Breast epithelium (tissue), 4 donors: Measurements from ENCODE around the gene OTX1. TPM values are rescaled to one million over a fixed set of nuclear protein-coding genes. Genes with fewer than 3 reads are reported as not detected.

ENCODE experiments used
- DNase-seq, 2 donors: peaks; one replicate each; pipeline ENCODE4 v3.0.0-alpha.2; 2019; ENCODE audit warnings: low spot score in 2 of 2
- H3K27ac ChIP-seq, 2 donors: fragments of 200-600 bp; sonication (generic) in 1 of 2; one replicate each; pipeline ENCODE4 v1.5.1; 2016 to 2019; ENCODE audit warnings: mild to moderate bottlenecking in 1 of 2
- H3K27me3 ChIP-seq, 2 donors: fragments of 200-600 bp; sonication (generic) in 1 of 2; one replicate each; pipeline versions ENCODE4 v1.5.1 to v1.6.0; 2017 to 2019; ENCODE audit warnings: control low read depth in 1 of 2, mild to moderate bottlenecking in 1 of 2
- H3K36me3 ChIP-seq: fragments of 200-600 bp; one replicate; pipeline ENCODE4 v1.5.1; 2019
- H3K4me1 ChIP-seq, 2 donors: fragments of 200-600 bp; sonication (generic); one replicate each; pipeline ENCODE4 v1.5.1; 2016 to 2019; ENCODE audit warnings: control low read depth in 1 of 2
- H3K4me3 ChIP-seq, 3 donors: fragments of 200-600 bp; sonication (generic); 1 replicate in 2 of 3; 2 replicates in 1 of 3; pipeline ENCODE4 v1.5.1; 2016 to 2019; ENCODE audit warnings: mild to moderate bottlenecking in 3 of 3, moderate library complexity in 2 of 3
- H3K9me3 ChIP-seq, 2 donors: fragments of 200-600 bp; sonication (generic) in 1 of 2; one replicate each; pipeline ENCODE4 v1.5.1; 2016 to 2019; ENCODE audit warnings: control low read depth in 1 of 2
- CTCF ChIP-seq, 3 donors: fragments of 450-650 bp; IDR thresholded peaks; one replicate each; pipeline ENCODE4 v1.5.1; 2016 to 2017; ENCODE audit warnings: antibody characterized with exemption in 3 of 3, mild to moderate bottlenecking in 3 of 3, moderate library complexity in 3 of 3
- POLR2A ChIP-seq: fragments of 450-650 bp; IDR thresholded peaks from one replicate; pipeline ENCODE4 v1.6.1; 2016; ENCODE audit warnings: antibody characterized with exemption, mild to moderate bottlenecking, moderate library complexity
- POLR2AphosphoS5 ChIP-seq, 3 donors: sonication (generic); formaldehyde crosslinking; IDR thresholded peaks; one replicate each; pipeline ENCODE4 v1.6.1; 2017; ENCODE audit warnings: antibody characterized with exemption in 3 of 3
- intact Hi-C: fragments of 100-400 bp; cut with DNase I; formaldehyde crosslinking; loops from one replicate; pipeline ENCODE4 v1.15.1; 2023; ENCODE audit warnings: low total_unique reads
- total RNA-seq, 3 donors: library from RNA; depleted of rRNA; stranded (reverse); fragments of >200 nt; gene quantifications; one replicate each; pipeline ENCODE4 v1.1.0, GENCODE V29; 2016

OTX1 gene
- total RNA-seq, 3 donors from 2014 or later, result not detected

GRCh38 chr2:63023444-63023843 is 27.2 kb upstream of the OTX1 start:
- Histone ChIP-seq H3K36me3 (no peaks in the 10 kb centered on the region), H3K9me3 (no peaks in the 10 kb centered on the region), H3K27me3 (no peaks in the 10 kb centered on the region), H3K4me3 (no peak overlapping the region), H3K27ac (no peak overlapping the region), H3K4me1 (no peaks in the 10 kb centered on the region)
- TF ChIP-seq POLR2AphosphoS5 (IDR thresholded peaks at IDR 0.05) (no peak), POLR2A (no peak), CTCF (IDR thresholded peaks at IDR 0.05) (no peak)
- no peak for DNase-seq
- intact Hi-C loops, result no loop called here

GRCh38 chr2:63027220-63027619 is 23.4 kb upstream of the OTX1 start:
- DNase-seq, result no peak
- no peaks in the 10 kb centered on the region for H3K27me3 ChIP-seq
- H3K36me3 ChIP-seq, result no peaks in the 10 kb centered on the region
- intact Hi-C loops, result no loop called here
- TF ChIP-seq POLR2AphosphoS5 (IDR thresholded peaks at IDR 0.05) (no peak), CTCF (IDR thresholded peaks at IDR 0.05) (no peak), POLR2A (no peak)
- no peak overlapping the region for H3K27ac ChIP-seq
- no peaks in the 10 kb centered on the region for H3K4me1 ChIP-seq
- no peak overlapping the region for H3K4me3 ChIP-seq
- H3K9me3 ChIP-seq, result no peaks in the 10 kb centered on the region

GRCh38 chr2:63029058-63029457 is 21.6 kb upstream of the OTX1 start:
- Histone ChIP-seq H3K27ac (no peak overlapping the region), H3K36me3 (no peaks in the 10 kb centered on the region)
- intact Hi-C loops, result no loop called here

GRCh38 chr2:63034526-63034925 is 16.1 kb upstream of the OTX1 start:
- no peaks in the 10 kb centered on the region for H3K36me3 ChIP-seq
- intact Hi-C loops, result no loop called here
- H3K9me3 ChIP-seq, result no peaks in the 10 kb centered on the region
- no peaks in the 10 kb centered on the region for H3K4me1 ChIP-seq
- DNase-seq, result no peak
- no peak for TF ChIP-seq POLR2AphosphoS5 (IDR thresholded peaks at IDR 0.05)
- TF ChIP-seq CTCF (IDR thresholded peaks at IDR 0.05), result no peak
- TF ChIP-seq POLR2A, result no peak
- no peaks in the 10 kb centered on the region for H3K27me3 ChIP-seq
- no peak overlapping the region for H3K27ac ChIP-seq
- H3K4me3 ChIP-seq, result no peak overlapping the region

More at GRCh38 chr2:63029058-63029457, 21.6 kb upstream of the OTX1 start:
- Histone ChIP-seq H3K27me3 (no peaks in the 10 kb centered on the region), H3K4me3 (no peak overlapping the region), H3K9me3 (no peaks in the 10 kb centered on the region), H3K4me1 (no peaks in the 10 kb centered on the region)
- TF ChIP-seq CTCF (IDR thresholded peaks at IDR 0.05), result no peak
- TF ChIP-seq POLR2AphosphoS5 (IDR thresholded peaks at IDR 0.05), result no peak
- TF ChIP-seq POLR2A, result no peak
- no peak for DNase-seq

GRCh38 chr2:63035169-63035568 is 15.5 kb upstream of the OTX1 start:
- no peak for DNase-seq
- Histone ChIP-seq H3K4me3 (no peak overlapping the region), H3K4me1 (no peaks in the 10 kb centered on the region), H3K27ac (no peak overlapping the region), H3K27me3 (no peaks in the 10 kb centered on the region), H3K36me3 (no peaks in the 10 kb centered on the region), H3K9me3 (no peaks in the 10 kb centered on the region)
- intact Hi-C loops, result no loop called here
- no peak for TF ChIP-seq CTCF (IDR thresholded peaks at IDR 0.05)
- TF ChIP-seq POLR2A, result no peak
- TF ChIP-seq POLR2AphosphoS5 (IDR thresholded peaks at IDR 0.05), result no peak
